Stimulated activated CD8-positive, alpha-beta memory T cell treated with anti-CD3 and anti-CD28 coated beads, Interleukin-15, amount 100 ng/mL, for 4 hours (primary cell): ENCODE results near the gene PARD6G.

Experiments used
- DNase-seq, 2 donors: peaks; one replicate each; pipeline ENCODE4 v3.0.0-alpha.2; 2020; ENCODE audit warnings: low read depth in 2 of 2

PARD6G gene

DNA sequence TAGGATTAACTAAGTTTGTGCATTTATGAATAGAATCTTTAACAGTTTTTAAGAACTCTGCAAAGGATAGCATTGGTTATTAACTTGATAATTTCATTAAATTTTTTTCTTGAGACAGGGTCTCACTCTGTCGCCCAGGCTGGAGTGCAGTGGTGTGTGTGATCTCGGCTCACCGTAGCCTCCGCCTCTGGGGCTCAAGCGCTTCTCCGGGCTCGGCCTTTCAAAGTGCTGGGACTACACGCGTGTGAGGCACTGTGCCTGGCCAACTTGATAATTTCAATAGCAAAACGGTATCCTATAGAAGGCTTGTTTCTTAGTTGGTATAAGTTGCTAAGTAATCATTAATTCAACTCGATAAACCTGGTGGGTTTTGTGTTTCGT is 100.3 kb downstream of the PARD6G start:
- no peak for DNase-seq

DNA sequence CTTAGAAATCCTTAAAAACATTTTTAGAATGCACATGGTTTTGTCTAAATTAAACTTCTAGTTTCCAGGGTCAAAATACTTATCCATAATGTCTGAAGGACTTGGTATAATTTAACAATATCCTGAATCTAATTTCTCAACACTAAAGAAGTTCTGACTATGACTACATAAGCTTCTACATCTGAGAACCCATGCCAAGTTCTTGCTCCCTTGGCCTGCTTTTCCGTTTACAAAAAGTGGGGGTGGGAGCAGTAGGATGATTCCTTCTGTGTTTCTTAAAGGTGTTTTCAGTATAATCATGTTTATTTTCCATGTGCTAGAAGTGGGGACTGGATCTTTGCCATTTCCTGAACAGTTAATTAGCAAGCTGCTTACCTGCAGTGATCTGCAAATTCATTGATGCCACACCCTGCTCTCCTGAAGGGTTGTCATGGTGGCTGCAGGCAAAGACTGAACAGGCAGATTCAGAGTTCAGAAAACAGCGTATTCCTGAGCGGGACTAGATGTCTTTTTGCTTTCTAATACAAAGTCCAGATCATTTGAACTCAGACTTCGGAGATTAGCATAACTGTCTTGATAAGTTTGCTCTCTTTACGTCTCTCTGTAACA is 102.0 kb downstream of the PARD6G start:
- DNase-seq: no peak

DNA sequence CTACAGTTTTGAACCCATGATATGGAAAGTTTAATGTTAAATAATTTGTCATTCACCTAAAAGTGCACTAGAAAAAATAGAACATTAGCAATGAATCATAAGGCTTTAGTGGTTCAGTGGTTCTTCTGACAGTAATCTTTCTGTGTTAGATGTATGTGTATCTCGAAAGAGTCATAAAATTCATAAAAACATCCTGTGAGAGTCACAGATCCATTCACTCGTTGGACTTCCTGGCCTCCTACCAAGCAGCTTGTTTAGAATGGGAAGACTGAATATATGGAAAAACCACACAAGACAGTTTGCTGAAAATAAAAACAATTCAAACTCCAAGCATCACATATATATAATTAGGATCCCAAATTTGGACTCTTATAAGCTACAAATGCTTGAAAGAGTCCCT is 103.4 kb downstream of the PARD6G start:
- no peak for DNase-seq

DNA sequence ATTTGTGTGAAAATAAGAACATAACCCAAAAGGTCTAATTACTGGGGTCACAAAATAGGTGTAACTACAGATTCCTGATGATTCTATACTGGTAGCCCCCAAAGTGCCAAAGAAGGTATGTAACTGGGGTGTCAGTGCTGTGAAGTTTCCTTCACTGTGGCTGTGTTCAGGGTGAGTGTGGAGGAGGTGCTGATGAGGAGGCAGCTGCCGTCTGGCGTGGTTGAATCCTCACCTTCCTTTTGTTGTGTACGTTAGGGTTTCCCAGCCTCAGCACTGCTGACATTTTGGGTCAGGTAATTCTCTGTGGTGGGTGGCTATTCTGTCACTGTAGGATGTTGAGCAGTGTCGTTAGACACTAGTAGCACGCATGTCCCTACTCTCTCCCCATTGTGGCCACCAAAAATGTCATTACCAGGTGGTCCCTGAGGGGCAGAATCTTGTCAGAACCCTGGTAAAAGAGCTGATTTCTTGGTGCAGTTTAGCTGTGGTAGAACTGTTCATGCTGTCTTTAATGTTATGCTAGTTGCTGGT is 106.8 kb downstream of the PARD6G start:
- no peak for DNase-seq

DNA sequence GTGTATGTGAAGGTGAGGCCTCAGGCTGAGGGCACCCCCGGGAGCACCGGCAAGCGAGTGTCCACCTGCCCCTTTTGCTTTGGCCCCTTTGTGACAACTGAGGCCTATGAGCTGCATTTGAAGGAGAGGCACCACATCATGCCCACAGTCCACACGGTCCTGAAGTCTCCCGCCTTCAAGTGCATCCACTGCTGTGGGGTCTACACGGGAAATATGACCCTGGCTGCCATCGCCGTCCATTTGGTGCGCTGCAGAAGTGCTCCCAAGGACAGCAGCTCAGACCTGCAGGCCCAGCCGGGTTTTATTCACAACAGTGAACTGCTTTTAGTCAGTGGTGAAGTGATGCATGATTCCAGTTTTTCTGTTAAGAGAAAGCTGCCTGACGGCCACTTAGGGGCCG is 109.3 kb downstream of the PARD6G start:
- DNase-seq: no peak

DNA sequence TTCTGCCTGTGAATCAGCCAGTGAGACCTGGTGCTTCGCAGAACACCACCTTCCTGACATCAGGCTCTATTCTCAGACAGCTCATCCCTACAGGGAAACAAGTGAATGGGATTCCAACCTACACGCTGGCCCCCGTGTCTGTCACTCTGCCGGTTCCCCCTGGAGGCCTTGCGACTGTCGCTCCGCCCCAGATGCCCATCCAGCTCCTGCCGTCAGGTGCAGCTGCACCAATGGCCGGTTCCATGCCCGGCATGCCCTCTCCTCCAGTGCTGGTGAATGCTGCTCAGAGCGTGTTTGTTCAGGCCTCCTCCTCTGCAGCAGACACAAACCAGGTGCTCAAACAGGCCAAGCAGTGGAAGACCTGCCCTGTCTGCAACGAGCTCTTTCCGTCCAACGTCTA is 110.2 kb downstream of the PARD6G start:
- no peak for DNase-seq

DNA sequence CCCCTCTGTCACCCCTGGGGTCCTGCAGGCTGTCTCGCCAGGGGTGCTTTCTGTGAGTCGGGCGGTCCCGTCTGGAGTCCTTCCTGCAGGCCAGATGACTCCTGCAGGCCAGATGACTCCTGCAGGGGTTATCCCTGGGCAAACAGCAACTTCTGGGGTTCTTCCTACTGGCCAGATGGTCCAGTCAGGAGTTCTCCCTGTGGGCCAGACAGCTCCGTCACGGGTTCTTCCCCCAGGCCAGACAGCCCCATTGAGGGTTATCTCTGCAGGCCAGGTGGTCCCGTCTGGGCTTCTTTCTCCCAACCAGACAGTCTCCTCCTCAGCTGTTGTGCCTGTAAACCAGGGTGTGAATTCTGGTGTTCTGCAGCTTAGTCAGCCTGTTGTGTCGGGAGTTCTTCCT is 110.6 kb downstream of the PARD6G start:
- DNase-seq: no peak

DNA sequence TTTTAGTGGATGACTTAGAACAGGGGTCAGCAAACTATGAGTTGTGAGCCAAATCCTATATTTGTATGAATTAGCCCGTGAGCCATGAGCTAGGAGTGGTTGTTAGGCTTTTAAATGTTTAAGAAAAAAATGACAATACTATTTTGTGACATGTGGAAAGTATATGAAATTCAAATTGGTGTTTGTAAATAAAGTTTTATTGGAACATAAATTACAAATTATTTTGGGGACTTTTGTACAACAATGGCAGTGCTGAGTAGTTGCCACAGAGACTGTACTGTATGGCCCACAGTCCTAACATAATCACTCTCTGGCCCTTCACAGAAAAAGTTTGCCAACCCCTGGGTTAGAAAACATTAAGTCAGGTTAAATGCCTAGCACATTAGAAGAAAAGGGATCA is 112.2 kb downstream of the PARD6G start:
- no peak for DNase-seq

DNA sequence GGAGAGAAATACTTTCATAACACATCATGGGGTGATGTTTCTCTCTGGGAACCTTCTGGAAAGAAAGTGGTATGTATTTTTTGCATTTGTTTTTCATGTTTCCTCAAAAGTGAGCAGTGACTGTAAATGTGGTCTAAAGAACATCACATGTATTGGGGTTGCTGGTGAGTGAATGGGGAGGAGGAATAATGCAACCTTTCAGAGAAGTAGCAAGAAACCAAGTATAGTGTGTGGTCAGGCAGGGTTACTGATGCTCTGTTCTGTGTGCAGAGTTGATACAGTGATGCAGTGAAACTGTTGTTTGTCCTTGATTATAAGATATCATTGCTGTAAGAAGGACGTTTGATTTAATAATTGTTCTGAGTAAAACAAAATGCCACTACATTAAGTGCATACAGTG is 114.2 kb downstream of the PARD6G start:
- no peak for DNase-seq

DNA sequence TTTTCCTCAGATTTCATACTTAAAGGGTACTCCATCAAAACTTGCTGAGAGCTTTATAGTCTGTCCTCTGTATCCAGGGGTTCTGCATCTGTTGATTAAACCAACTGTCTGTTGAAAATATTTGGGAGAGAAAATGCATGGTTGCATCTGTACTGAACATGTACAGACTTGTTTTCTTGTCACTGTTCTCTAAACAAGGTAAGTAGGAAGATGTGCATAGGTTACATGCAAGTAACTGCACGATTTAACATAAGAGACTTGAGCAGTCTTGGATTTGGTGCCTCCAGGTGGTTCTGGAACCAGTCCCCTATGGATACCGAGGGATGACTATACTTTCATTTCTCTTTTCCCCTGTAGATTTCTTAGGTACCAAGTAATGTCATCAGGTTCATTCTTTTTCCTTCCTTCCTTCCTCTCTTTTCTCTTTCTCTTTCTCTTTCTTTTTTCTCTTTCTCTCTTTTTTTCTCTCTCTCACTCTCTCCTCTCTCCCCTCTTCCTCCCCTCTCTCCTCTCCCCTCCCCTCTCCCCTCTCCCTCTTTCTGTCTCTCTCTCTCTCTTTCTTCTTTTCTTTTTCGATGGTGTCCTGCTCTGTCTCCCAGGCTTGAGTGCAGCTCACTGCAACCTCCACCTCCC is 115.0 kb downstream of the PARD6G start:
- DNase-seq: no peak

DNA sequence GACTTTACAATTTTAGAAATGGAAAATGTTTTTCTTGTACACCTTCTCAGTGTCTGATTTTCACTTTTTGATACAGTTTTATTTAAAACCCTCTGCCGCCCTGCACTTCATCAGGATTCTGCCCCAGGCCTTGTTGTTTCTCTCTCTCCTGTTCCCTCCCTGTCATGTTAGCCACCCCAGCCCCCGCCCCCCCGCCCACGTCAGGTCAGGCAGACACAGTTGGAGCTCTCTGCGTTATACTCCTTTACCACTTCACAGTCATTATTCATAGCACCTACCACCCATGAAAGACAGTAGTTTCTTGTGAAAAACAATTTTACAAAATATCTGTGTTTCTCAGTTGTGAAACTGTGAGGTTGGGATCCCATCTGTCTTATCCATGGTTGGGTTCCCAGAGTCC is 116.8 kb downstream of the PARD6G start:
- no peak for DNase-seq

DNA sequence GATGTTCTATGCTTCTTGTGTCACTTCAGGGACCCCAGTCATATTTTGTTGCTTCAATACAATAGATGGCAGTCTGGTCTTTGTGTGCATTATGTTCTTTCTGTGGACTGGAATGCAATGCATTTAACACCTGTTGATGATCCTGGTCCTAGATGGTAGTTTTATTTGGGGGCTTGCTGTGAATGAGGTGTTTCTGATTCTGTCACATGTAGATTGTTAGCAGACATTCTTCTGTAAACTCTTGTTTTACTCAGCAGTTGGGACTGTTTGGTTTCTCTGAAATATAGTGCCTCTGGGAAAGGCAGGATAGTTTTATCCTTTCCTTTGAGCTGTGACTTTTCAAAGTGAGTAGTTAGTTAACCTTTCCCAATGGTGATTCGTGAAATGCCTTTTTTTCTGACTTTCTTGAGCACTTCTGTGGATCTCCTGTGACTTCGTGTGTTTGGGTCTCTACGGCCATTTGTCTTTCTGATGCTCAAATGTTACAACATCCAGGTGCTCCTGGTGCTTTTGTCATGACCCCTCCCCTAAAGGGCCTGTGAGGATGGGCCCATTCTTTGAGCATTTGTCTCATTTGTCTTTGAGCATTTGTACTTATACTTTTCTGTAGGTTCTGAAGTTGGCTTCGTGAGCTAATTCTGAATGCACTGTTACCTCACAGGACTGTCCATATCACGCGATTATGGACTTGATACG is 117.5 kb downstream of the PARD6G start:
- no peak for DNase-seq

DNA sequence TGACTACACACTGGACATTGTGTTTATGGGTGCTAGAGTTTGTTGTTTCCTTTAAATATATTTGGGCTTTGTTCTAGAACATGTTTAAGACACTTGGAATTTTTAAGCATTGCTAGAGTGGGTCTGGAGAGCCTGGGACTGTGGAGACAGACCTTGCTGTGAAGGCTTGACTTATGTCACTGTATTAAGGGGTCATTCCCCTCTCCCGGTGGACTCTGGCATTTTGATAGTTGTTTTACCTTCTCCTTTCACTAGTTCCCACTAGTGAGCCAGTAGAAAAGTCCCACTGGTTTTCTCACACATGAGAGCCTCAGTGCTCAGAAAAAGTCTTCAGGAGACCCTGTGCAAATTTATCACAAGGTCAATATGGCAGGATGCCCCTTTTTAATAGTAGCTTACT is 119.7 kb downstream of the PARD6G start:
- DNase-seq: no peak

DNA sequence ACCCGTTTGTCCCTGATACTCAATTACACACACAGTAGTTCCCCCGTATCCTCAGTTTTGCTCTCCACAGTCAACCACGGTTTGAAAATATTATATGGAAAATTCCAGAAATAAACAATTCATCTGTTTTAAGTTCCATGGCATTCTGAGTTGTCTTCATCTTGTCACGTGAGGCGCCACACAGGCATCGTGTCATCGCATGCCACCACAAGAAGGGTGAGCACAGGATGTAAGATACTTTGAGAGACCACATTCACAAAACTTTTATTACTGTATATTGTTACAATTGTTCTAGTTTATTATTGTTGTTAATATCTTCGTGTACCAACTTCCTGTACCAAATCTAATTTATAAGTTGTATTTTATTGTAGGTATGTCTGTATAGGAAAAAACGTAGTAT is 120.5 kb downstream of the PARD6G start:
- no peak for DNase-seq

DNA sequence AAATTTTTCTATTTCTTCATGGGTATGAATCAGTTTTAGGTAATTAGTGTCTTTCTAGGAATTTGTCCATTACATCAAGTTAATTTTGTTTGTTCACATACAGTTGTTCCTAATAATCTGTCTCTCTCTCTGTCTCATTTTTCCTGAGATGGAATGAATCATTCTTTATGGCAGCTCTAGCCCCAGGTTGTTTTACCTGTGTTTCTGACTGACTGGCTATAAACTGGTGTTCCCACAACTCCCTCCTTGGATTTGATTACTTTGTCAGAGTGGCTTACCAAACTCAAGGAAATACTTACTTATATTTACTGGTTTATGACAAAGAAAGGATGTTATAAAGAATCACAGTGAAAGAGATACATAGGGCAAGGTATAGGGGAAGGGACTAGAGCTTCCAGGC is 123.2 kb downstream of the PARD6G start:
- no peak for DNase-seq

DNA sequence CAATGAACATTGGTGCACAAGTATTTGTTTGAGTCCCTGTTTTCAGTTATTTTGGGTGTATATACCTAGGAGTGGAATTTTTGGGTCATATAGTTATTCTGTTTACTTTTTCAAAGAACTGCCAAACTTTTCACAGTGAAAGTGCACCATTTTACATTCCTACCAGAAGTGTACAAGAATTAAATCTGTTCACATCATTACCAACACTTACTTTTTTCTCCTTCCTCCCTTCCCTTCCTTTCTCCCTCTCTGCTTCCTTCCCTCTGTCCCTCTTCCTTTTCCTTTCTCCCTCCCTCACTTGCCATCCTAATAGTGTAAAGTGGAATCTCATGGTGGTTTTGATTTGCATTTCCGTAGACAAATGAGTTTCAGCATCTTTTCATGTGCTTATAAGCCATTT is 126.4 kb downstream of the PARD6G start:
- DNase-seq: no peak

DNA sequence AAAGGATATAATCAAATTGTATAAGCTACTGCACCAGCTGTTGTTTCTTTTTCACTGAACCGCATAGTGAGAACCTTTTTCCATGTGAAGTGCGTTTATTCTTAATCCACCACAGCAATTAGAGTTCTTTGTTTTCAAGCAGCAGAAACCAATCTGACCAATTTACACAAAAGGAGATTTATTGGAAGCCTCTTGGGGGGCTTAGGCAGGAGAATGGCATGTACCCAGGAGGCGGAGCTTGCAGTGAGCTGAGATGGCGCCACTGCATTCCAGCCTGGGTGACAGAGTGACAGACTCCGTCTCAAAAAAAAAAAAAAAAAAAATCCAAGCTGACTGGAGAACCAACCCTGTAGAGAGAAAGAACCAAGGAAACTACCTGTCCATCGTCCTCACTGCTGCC is 128.2 kb downstream of the PARD6G start:
- DNase-seq: no peak

DNA sequence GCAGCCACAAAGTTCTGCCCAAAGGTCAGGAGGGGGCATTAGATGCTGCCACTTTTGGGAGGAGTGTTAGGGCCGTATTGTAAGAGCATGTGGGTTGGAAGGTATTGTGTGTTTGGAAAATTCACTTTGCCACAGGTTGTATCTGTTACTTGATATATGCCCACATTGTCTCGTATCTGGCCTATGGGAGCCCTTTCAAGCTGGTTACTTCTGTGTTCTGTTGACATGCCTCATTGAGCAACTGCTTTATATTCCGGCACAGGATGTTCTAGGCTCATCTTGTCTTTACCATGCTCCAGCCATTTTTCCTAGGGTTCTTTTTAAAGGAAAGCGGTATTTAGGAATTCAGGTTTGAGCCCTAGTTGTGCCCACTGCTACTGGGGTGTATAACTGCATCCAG is 132.3 kb downstream of the PARD6G start:
- DNase-seq: no peak

DNA sequence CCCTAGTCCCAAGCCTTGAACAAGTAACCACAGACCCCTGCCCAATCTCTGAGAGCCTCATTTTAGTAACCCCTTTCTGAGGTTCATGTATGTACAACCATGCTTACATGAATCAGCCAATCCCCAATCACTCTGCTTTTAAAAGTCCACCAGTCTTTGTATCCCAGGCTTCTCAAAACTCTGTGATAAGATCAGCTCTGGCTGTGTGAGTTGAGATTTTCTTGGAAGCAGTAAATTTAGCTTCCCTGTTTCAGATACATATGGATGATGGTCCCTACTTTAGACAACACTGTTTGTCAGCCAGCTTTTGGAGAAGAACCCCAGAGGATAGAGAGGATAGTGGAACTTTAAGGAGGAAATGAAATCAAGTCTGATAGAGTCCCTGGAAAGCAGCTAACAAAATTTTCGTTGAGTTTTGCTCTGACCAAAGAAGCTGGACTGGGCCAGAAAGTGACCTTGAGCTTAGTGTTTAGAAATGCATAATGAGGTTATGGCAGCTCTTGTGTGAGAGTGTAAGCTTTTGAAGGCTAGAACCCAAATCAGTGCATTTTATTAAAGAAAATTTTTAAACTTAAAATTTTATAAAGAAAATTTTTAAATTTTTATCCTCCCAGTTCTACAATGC is 134.6 kb downstream of the PARD6G start:
- DNase-seq: no peak

DNA sequence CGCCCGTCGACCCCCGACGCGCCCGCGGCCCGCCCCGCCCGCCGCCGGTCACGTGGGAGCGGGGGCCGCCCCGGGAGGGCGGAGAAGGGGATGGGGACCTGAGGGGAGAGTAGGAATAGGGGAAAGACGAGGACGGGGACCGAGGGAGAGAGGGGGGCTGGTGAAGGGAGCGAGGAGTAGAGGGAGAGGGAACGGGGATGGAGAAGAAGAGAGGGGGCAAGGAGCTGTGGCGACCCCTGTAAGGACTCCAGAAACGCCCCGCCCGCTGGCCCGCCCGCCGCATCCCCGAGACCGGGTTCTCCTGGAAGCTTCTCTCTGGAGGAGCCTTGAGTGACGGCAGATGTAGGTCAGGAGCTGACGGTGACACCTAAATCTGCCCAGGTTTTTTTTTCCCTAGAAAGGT is 137.6 kb downstream of the PARD6G start:
- no peak for DNase-seq

DNA sequence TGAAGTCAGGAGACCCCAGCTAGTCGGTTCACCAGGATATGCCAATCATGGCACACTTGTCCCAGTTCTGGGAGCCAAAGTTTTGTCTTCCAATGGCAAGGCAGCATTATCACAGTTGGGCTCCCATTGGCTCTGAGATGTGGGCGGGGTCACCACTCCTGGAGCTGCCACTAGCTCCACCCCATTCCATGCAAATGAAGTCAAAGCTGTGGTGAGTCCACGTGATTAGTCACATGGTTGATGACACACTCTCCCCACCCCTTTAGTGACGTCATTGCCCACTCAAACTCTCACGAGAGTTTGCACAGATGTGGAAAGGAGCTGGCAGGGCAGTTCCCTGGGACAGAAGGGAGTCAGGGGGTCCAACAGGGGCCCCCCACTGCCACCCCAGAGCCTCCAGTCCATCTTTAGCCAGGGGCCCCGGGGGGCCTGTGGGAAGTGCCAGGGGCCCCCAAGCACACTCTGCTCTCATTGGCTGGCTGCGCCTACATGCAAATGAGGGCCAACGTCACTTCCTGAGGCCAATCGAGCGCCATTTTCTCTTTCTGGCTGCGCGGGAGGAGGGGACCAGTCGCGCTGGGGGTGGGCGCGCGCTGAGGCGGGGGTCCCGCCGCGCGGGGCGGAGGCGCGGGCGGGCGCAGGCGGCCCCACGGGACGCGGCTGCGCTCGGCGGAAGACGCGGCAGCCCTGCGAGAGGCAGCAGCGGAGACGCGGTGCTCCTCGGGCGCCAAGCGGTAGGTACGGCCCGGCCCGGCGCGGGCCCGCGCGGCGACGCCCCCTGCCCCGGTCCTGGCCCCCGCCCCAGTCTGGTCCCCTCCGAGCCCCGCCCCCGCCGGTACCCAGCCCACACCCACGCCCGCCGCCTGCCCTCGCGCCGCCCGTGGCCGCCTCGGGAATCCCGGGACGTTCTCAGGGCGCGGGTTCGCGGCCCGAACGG is 138.3 kb downstream of the PARD6G start, which contains the start of gene ADNP2:
Gene ADNP2 (plus strand): TSS at position 524 of the 937 bp plus-strand sequence. CDS start 8,281 bp downstream, outside the sequence.
- peak; percentile 56 to 72 for DNase-seq
